HepG2 (cell line): ENCODE data around the gene UTP20. TPM values are rescaled to one million over a fixed set of nuclear protein-coding genes. Genes with fewer than 3 reads are reported as not detected.

Experiments used
- ATAC-seq: fragments of 200-7000 bp; cut with Tn5 transposase; 3 replicates; pipeline ENCODE4 v1.9.1; 2020; ENCODE audit warnings: mild to moderate bottlenecking, moderate library complexity
- BruUV-seq: library from RNA; stranded (reverse); fragments of 400-500 nt; replicated peaks from 2 replicates; lab custom pipeline; 2021; lab: Mats Ljungman, UMichigan
- CTCF ChIA-PET: fragments of 300-600 bp; formaldehyde crosslinking; extraction: SDS; loops from one replicate; lab custom pipeline; 2021; ENCODE audit warnings: low total read pairs, inconsistent platforms, low intra/inter-chr PET ratio; lab: Yijun Ruan, JAX
- POLR2A ChIA-PET: fragments of 350-600 bp; sonication (Branson Sonifier 250); formaldehyde crosslinking; loops from one replicate; lab custom pipeline; 2020; ENCODE audit warnings: antibody characterized with exemption, inconsistent platforms; lab: Yijun Ruan, JAX
- DNase-seq: peaks from one replicate; pipeline ENCODE4 v3.0.0-alpha.2; 2015; ENCODE audit warnings: low spot score
- FAIRE-seq: peaks from 3 replicates; lab custom pipeline; 2011; peaks lifted over from hg19 to GRCh38; lab: Jason Lieb, UNC
- H2AFZ ChIP-seq: one replicate; pipeline ENCODE4 v1.6.1; 2011; ENCODE audit warnings: low read length, inconsistent platforms
- H3K27ac ChIP-seq: fragments of 300-600 bp; 3 replicates; pipeline ENCODE4 v1.8.0; 2011; ENCODE audit warnings: mixed run types, mild to moderate bottlenecking, mixed read lengths, low read length, inconsistent platforms; ENCODE audit not compliant: insufficient read depth; ENCODE audit errors: extremely low read length
- H3K27me3 ChIP-seq, 2 experiments: fragments of 200-600 bp in 1 of 2; 2 replicates in 1 of 2; 3 replicates in 1 of 2; pipeline versions ENCODE4 v1.6.0 to v1.8.0; 2011; ENCODE audit warnings: low read length in 2 of 2, mild to moderate bottlenecking in 2 of 2, moderate library complexity in 2 of 2, inconsistent platforms in 1 of 2; ENCODE audit not compliant: insufficient read depth in 2 of 2, control insufficient read depth in 1 of 2
- H3K36me3 ChIP-seq, 2 experiments: fragments of 200-600 bp in 1 of 2; replicated peaks in 1 of 2; 2 replicates in 1 of 2; 3 replicates in 1 of 2; pipeline versions ENCODE4 v1.5.1 to v1.8.0; 2011; ENCODE audit warnings: low read length in 2 of 2, inconsistent platforms in 1 of 2; ENCODE audit not compliant: insufficient read depth in 2 of 2, control insufficient read depth in 1 of 2
- H3K4me1 ChIP-seq: 2 replicates; pipeline ENCODE4 v1.5.1; 2012; ENCODE audit warnings: low read length, inconsistent platforms; ENCODE audit not compliant: insufficient read depth
- H3K4me2 ChIP-seq: 2 replicates; pipeline ENCODE4 v1.6.0; 2011; ENCODE audit warnings: low read depth, low read length, inconsistent platforms
- H3K4me3 ChIP-seq, 3 experiments: fragments of 200-600 bp in 1 of 3; sonication (generic), shearing (Covaris generic) in 1 of 3; replicated peaks in 1 of 3; 2 replicates each; pipeline ENCODE4 v1.5.1; 2011 to 2016; ENCODE audit warnings: low read length in 3 of 3, inconsistent platforms in 2 of 3, low read depth in 2 of 3, mild to moderate bottlenecking in 2 of 3, control low read depth in 1 of 3, mixed read lengths in 1 of 3; ENCODE audit not compliant: insufficient read depth in 1 of 3
- H3K79me2 ChIP-seq: one replicate; pipeline ENCODE4 v1.6.1; 2011; ENCODE audit warnings: low read length, inconsistent platforms; ENCODE audit not compliant: insufficient read depth
- H3K9ac ChIP-seq: 2 replicates; pipeline ENCODE4 v1.6.0; 2011; ENCODE audit warnings: mild to moderate bottlenecking, low read depth, low read length, inconsistent platforms; ENCODE audit not compliant: insufficient read depth
- H3K9me3 ChIP-seq: 2 replicates; pipeline ENCODE4 v1.5.1; 2012; ENCODE audit warnings: mild to moderate bottlenecking, low read length
- H4K20me1 ChIP-seq: 2 replicates; pipeline ENCODE4 v1.6.0; 2011; ENCODE audit warnings: inconsistent platforms, mild to moderate bottlenecking, low read length, moderate library complexity; ENCODE audit not compliant: insufficient read depth
- AGO2 ChIP-seq: fragments of 200-400 bp; formaldehyde crosslinking; optimal IDR thresholded peaks from 2 replicates; pipeline ENCODE3; 2017; ENCODE audit warnings: mild to moderate bottlenecking, low read depth, low read length, moderate library complexity
- ETV5 ChIP-seq: IDR thresholded peaks from 2 replicates; pipeline ENCODE4 v1.6.1; 2018; ENCODE audit warnings: missing biosample characterization, missing genetic modification reagents, inconsistent platforms, borderline replicate concordance
- FOXC1 ChIP-seq: sonication (generic); formaldehyde crosslinking; IDR thresholded peaks from 2 replicates; pipeline ENCODE4 v1.8.0; 2022; ENCODE audit warnings: mild to moderate bottlenecking, missing genetic modification reagents, borderline replicate concordance
- TEAD2 ChIP-seq: sonication (generic); formaldehyde crosslinking; IDR thresholded peaks from 2 replicates; pipeline ENCODE4 v1.9.0; 2021; ENCODE audit warnings: missing genetic modification reagents
- ZBTB7B ChIP-seq: sonication (generic); formaldehyde crosslinking; IDR thresholded peaks from 2 replicates; pipeline ENCODE4 v1.4.0; 2020; ENCODE audit warnings: missing genetic modification reagents
- ZNF605 ChIP-seq: sonication (generic); formaldehyde crosslinking; IDR thresholded peaks from 2 replicates; pipeline ENCODE4 v1.8.0; 2022; ENCODE audit warnings: mild to moderate bottlenecking, missing genetic modification reagents
- ZNF883 ChIP-seq: sonication (generic); formaldehyde crosslinking; IDR thresholded peaks from 2 replicates; pipeline ENCODE4 v1.5.1; 2020; ENCODE audit warnings: mild to moderate bottlenecking, missing genetic modification reagents; ENCODE audit errors: not compliant biosample characterization
- WGBS: methylation state at CpG from one replicate; pipeline ENCODE4 v1.1.6; 2017; ENCODE audit warnings: low lambda C conversion rate; 5-methylcytosine and 5-hydroxymethylcytosine counted together
- in situ Hi-C: cut with HindIII; loops from 2 replicates; pipeline ENCODE4 v1.10.0; 2017; ENCODE audit warnings: low pct_unique_long_range_greater_than_20kb; ENCODE audit not compliant: extremely low pct_ligation_motif_present
- intact Hi-C: fragments of 100-400 bp; cut with micrococcal nuclease; formaldehyde crosslinking; loops from one replicate; pipeline ENCODE4 v1.10.0; 2022; ENCODE audit not compliant: unreplicated experiment
- polyA plus RNA-seq, 8 experiments: library from polyadenylated mRNA; depleted of rRNA in 3 of 8; stranded (reverse) in 7 of 8; unstranded in 1 of 8; fragments of >200 nt; fragmentation: Illumina TruSeq in 4 of 8; extraction: Trizol in 4 of 8; gene quantifications; 2 replicates each; pipeline versions ENCODE4 v1.2.1 to v1.2.3, GENCODE V29; 2011 to 2016; ENCODE audit warnings: low read depth in 4 of 8, missing spikeins in 1 of 8, mixed read lengths in 1 of 8; ENCODE audit not compliant: insufficient read depth in 1 of 8
- total RNA-seq, 5 experiments: library from RNA; depleted of rRNA; stranded (reverse); fragments of >200 nt; fragmentation: Illumina TruSeq; extraction: Trizol; gene quantifications; 2 replicates each; pipeline ENCODE4 v1.2.3, GENCODE V29; 2016; ENCODE audit warnings: low read depth in 1 of 5
- TF ChIP-seq, protein P1 (sequence below), 2 experiments: sonication (generic) in 1 of 2; formaldehyde crosslinking in 1 of 2; IDR thresholded peaks; 2 replicates each; pipeline versions ENCODE4 v1.5.1 to v1.6.1; 2011 to 2020; ENCODE audit warnings: borderline replicate concordance in 1 of 2, low read depth in 1 of 2, low read length in 1 of 2, mild to moderate bottlenecking in 1 of 2, missing genetic modification reagents in 1 of 2, moderate library complexity in 1 of 2

The UTP20 gene
- total and polyA plus RNA-seq, 2 of the 13 experiments (the other 11 are each of a cell fraction or from before 2014, with no cell fraction given), result 9.0 to 38.5 TPM

DNA sequence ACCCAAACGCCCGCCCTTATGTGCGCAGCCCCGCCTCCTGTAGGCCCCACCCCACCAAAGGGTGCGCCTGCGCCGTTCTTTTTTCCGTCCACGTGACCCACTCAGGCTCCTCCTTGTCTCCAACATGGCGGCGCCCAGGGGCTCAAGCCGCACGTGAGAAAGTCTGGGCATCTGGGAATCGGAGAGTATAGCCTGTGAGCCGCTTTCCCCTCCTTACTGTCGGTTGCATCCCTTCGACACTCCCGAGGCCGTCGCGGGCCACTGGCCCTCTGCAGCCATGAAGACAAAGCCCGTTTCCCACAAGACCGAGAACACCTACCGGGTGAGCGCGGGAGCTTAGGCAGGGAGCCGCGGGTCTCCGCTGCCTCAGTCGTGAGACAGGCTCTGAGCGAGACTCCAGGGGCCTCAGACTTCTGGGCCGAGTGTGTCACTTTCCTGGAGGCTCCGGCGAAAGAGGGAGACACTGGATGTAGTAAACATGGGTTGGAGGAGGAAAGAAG is at the start of gene UTP20 (continued):
- TF ChIP-seq, protein P1, sequence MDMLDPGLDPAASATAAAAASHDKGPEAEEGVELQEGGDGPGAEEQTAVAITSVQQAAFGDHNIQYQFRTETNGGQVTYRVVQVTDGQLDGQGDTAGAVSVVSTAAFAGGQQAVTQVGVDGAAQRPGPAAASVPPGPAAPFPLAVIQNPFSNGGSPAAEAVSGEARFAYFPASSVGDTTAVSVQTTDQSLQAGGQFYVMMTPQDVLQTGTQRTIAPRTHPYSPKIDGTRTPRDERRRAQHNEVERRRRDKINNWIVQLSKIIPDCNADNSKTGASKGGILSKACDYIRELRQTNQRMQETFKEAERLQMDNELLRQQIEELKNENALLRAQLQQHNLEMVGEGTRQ (IDR thresholded peaks at IDR 0.05; ENCODE audit: low read depth, low read length), result peak; percentile 89
- TF ChIP-seq, protein P1 (CRISPR knock-in tag; IDR thresholded peaks at IDR 0.05; ENCODE audit: borderline replicate concordance), result peak; percentile 96; the same call in 1 of the 2 replicates
- peak; percentile 76 for TF ChIP-seq ZNF883 (CRISPR knock-in tag)
- TF ChIP-seq ZNF605 (CRISPR knock-in tag), result peak; percentile 80
- TF ChIP-seq ETV5, result no peak
- TF ChIP-seq ZBTB7B (CRISPR knock-in tag), result no peak
- TF ChIP-seq AGO2, result peak; percentile 45
- TF ChIP-seq, all 625 proteins: peak for 161

DNA sequence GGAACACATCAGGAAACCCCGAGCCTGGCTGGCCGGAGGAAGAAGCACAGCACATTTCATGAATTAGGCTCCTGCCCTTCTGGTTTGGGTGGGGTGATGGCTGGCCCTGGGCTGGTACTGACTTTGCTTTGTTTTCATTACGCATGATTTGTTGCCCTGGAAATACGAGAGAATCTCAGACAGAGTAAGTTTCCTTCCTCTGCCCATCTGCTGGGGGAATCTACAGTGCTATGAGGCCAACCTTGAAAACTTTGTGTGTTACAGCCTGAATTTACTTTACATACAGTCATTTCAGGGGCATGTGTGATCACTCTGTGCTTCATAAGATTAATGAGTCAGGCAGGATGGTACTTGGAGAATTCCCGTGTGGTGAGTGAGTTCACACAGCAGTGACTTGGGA is 49.4 kb upstream of the UTP20 start:
- Histone ChIP-seq H3K27me3 (peaks cover 2 to 13% of the 10 kb centered on the region in 2 experiments; a peak in 2 of 5 replicates), H3K36me3 (no peaks in the 10 kb centered on the region), H4K20me1 (no peaks in the 10 kb centered on the region), H3K27ac (no peak overlapping the region), H3K9me3 (no peaks in the 10 kb centered on the region), H3K4me1 (no peaks in the 10 kb centered on the region), H3K9ac (no peak overlapping the region), H3K79me2 (no peaks in the 10 kb centered on the region), H3K4me2 (no peak overlapping the region), H2AFZ (no peak overlapping the region), H3K4me3 (no peak overlapping the region)
- FAIRE-seq (no peak), ATAC-seq (no peak), DNase-seq (no peak)
- BruUV-seq, result no TSS peak
- intact Hi-C loops (no loop called here), in situ Hi-C loops (no loop called here)
- ChIA-PET POLR2A (no interaction called here), CTCF (no interaction called here)
- WGBS, result 6% methylated on average over 5 of the region's 5 CpGs
- no peak for TF ChIP-seq FOXC1 (CRISPR knock-in tag)
- no peak for TF ChIP-seq TEAD2 (CRISPR knock-in tag)
